AG04449 (cell line): ENCODE results near the gene DTNA.
"Not testable (repeated sequence)": the region's sequence is repeated elsewhere in the genome, so short reads cannot be mapped to it uniquely, and the experiment has no call there.

ENCODE experiments used
- CTCF ChIA-PET: fragments of 350-600 bp; formaldehyde crosslinking; extraction: SDS; loops from one replicate; lab custom pipeline; 2021; ENCODE audit warnings: antibody characterized with exemption; lab: Yijun Ruan, JAX
- POLR2A ChIA-PET: fragments of 400-600, 350-600 bp; formaldehyde crosslinking; extraction: SDS; loops from one replicate; lab custom pipeline; 2020; ENCODE audit warnings: antibody characterized with exemption, inconsistent platforms; lab: Yijun Ruan, JAX
- DNase-seq: peaks from one replicate; pipeline ENCODE4 v3.0.0-alpha.2; 2010; ENCODE audit warnings: low read depth, low spot score
- H3K4me3 ChIP-seq: 2 replicates; pipeline ENCODE4 v1.5.1; 2011; ENCODE audit warnings: low read depth, mild to moderate bottlenecking, control low read depth, low read length
- CTCF ChIP-seq: IDR thresholded peaks from one replicate; pipeline ENCODE4 v1.5.1; 2011; ENCODE audit warnings: mild to moderate bottlenecking, moderate library complexity, low read length, control low read depth, inconsistent platforms; ENCODE audit not compliant: insufficient read depth; ENCODE audit errors: missing control alignments

Gene DTNA

GRCh38 chr18:34710934-34711333 lies 836 bp downstream of the DTNA start:
- peak overlapping the region; percentile 53 for H3K4me3 ChIP-seq
- TF ChIP-seq CTCF = no peak
- DNase-seq = no peak
- CTCF ChIA-PET = interaction anchor here (3.2 to 3.7 kb wide), 2 partner anchors 19 to 50 kb away, joined by 19 to 44 read pairs; no protein-coding TSS in a partner anchor
- POLR2A ChIA-PET = interaction anchor here (1.9 kb wide), 1 partner anchor 57 kb away, joined by 6 read pairs; no protein-coding TSS in a partner anchor

GRCh38 chr18:34716111-34716510 lies 6.0 kb downstream of the DTNA start:
- H3K4me3 ChIP-seq, DNase-seq, POLR2A ChIA-PET: not testable (repeated sequence)
- CTCF ChIA-PET = interaction anchor here (1.3 to 2.5 kb wide), 3 partner anchors 13 to 55 kb away, joined by 3 to 11 read pairs (median 10); no protein-coding TSS in a partner anchor

DNA sequence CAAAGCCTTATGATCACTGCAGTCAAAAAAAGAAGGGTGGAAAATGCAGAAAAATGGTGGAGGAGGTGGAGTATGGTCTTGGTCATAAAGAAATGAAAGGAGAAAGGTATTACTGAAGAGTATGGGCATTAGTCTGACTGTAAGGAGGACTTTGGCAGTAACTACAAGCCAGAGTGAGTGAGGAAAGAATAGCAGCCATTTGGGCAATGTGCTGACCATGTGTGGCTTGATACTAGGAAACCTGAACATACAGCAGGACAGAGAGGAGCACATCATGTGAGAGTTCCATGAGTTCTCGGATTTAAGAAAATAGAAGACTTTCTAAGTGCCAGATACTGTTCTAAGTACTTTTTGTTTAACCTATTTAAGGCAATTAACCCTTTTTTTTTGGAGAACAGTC lies 8.5 kb downstream of the DTNA start:
- no peak for TF ChIP-seq CTCF
- no peak overlapping the region for H3K4me3 ChIP-seq
- ChIA-PET POLR2A (no interaction called here), CTCF (interaction anchor here (5.2 kb wide), 1 partner anchor 13 kb away, joined by 30 read pairs; no protein-coding TSS in a partner anchor)
- no peak for DNase-seq

- no peak for TF ChIP-seq CTCF
- POLR2A ChIA-PET = no interaction called here
- no peak for DNase-seq
- H3K4me3 ChIP-seq = no peak overlapping the region
- CTCF ChIA-PET = interaction anchor here (1.2 to 5.2 kb wide), 2 partner anchors 11 to 60 kb away, joined by 5 to 30 read pairs; no protein-coding TSS in a partner anchor
These were observed 10.1 kb downstream of the DTNA start for GRCh38 chr18:34720220-34720619.

GRCh38 chr18:34723143-34723542 lies 13.0 kb downstream of the DTNA start:
- DNase-seq = no peak
- H3K4me3 ChIP-seq = no peak overlapping the region
- TF ChIP-seq CTCF = no peak
- CTCF ChIA-PET = interaction anchor here (1.1 to 5.2 kb wide), 3 partner anchors 8 to 66 kb away, joined by 4 to 30 read pairs (median 13); no protein-coding TSS in a partner anchor
- POLR2A ChIA-PET = no interaction called here

DNA sequence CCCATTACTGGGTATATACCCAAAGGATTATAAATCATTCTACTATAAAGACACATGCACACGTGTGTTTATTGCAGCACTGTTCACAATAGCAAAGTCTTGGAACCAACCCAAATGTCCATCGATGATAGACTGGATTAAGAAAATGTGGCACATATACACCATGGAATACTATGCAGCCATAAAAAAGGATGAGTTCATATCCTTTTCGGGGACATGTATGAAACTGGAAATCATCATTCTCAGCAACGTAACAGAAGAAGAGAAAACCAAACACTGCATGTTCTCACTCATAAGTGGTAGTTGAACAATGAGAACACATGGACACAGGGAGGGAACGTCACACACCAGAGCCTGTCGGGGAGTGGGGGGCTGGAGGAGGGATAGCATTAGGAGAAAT lies 15.6 kb downstream of the DTNA start:
- H3K4me3 ChIP-seq, DNase-seq, CTCF ChIA-PET, POLR2A ChIA-PET: not testable (repeated sequence)

DNA sequence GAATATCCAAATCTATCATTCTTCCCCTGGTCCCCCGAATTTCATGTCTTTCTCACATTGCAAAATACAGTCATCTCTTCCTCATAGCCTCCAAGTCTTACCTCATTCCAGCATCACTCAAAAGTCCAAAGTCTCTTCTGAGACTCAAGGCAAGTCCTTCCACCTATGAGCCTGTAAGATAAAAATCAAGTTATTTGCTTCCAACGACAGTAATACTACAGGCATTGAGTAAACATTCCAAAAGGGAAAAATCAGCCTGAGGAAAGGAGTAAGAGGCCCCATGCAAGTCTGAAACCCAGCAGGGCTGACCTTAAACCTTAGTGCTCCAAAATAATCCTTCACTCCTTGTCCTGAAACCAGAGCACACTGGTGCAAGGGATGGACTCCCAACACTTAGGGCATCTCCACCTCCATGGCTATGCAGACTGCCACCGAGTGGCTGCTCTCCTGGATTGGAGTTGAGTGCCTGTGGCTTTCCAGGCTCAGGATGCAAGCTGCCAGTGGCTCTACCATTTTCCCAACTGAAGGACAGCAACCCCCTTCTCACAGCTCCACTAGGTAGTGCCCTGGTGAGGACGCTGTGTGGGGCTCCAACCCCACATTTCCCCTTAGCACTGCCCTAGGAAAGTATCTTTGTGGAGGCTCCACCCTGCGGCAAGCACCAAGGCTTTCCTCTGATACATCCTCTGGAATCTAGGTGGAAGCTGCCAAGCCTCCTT lies 16.3 kb downstream of the DTNA start:
- no peak overlapping the region for H3K4me3 ChIP-seq
- DNase-seq = no peak
- ChIA-PET CTCF (interaction anchor here (1.2 kb wide), 1 partner anchor 65 kb away, joined by 5 read pairs; no protein-coding TSS in a partner anchor), POLR2A (no interaction called here)
- no peak for TF ChIP-seq CTCF
